SU-DHL-6 (cell line): ENCODE results near the gene ARSB.

ENCODE experiments used
- EZH2phosphoT487 ChIP-seq: fragments of 200-600 bp; sonication (generic), shearing (Covaris generic); conservative IDR thresholded peaks from 2 replicates; pipeline ENCODE4 v1.6.1; 2018; ENCODE audit warnings: mild to moderate bottlenecking, antibody characterized with exemption, low read length, moderate library complexity, mixed read lengths
- TF ChIP-seq, protein P1 (sequence below): fragments of 200-600 bp; sonication (generic); IDR thresholded peaks from one replicate; pipeline ENCODE4 v1.5.1; 2017; ENCODE audit warnings: antibody characterized with exemption, mild to moderate bottlenecking, low read length, moderate library complexity; ENCODE audit not compliant: insufficient read depth, poor library complexity, severe bottlenecking

DNA sequence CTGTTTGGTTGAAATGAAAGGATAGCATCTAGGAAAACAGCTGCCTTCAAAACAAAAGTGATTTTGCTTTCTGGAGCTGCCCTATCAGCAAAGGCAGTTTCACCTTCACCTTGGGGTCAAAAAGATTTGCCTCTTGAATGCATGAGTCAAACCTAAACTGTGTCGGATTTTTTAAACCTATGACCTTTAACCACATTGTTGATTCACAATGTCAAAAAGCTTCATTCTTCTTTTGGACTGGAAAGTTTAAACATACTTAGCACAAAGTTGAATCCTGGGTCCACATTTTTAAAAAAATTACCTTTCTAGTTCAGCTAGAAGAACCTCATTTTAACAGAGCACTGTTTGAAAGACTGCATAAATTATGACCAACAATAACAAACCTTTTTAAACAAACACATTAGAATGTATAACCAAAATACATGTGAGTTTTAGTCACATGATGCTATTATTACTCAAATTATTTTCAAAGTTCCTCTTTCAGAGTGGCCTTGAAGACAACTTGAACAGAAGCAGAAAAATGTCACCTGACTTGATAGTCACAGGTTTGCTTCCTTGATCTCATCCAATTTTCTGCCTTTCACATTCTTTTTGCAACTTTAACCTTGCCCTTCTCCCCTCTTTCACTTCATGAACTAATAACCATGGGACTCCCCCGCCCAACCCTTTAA lies 226.8 kb downstream of the ARSB start:
- TF ChIP-seq, protein P1, sequence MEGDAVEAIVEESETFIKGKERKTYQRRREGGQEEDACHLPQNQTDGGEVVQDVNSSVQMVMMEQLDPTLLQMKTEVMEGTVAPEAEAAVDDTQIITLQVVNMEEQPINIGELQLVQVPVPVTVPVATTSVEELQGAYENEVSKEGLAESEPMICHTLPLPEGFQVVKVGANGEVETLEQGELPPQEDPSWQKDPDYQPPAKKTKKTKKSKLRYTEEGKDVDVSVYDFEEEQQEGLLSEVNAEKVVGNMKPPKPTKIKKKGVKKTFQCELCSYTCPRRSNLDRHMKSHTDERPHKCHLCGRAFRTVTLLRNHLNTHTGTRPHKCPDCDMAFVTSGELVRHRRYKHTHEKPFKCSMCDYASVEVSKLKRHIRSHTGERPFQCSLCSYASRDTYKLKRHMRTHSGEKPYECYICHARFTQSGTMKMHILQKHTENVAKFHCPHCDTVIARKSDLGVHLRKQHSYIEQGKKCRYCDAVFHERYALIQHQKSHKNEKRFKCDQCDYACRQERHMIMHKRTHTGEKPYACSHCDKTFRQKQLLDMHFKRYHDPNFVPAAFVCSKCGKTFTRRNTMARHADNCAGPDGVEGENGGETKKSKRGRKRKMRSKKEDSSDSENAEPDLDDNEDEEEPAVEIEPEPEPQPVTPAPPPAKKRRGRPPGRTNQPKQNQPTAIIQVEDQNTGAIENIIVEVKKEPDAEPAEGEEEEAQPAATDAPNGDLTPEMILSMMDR, result no peak
- no peak for TF ChIP-seq EZH2phosphoT487
